Tibial artery (tissue), 4 donors: ENCODE measurements around the gene GTF2H2.
"Not testable (repeated sequence)": the region's sequence is repeated elsewhere in the genome, so short reads cannot be mapped to it uniquely, and the experiment has no call there.

Experiments used
- DNase-seq, 2 donors: peaks; one replicate each; pipeline ENCODE4 v3.0.0-alpha.2; 2019
- H3K27ac ChIP-seq, 2 donors: fragments of 200-600 bp; sonication (generic) in 1 of 2; 1 replicate in 1 of 2; 2 replicates in 1 of 2; pipeline ENCODE4 v1.5.1; 2018 to 2019; ENCODE audit warnings: mild to moderate bottlenecking in 1 of 2
- H3K27me3 ChIP-seq, 2 donors: fragments of 200-600 bp; sonication (generic) in 1 of 2; one replicate each; pipeline versions ENCODE4 v1.5.1 to v1.6.0; 2016 to 2019
- H3K36me3 ChIP-seq, 3 donors: fragments of 200-600 bp; sonication (generic) in 2 of 3; one replicate each; pipeline ENCODE4 v1.5.1; 2016 to 2019; ENCODE audit warnings: mild to moderate bottlenecking in 2 of 3
- H3K4me1 ChIP-seq, 4 donors: fragments of 200-600 bp; sonication (generic) in 2 of 4; 1 replicate in 3 of 4; 2 replicates in 1 of 4; pipeline ENCODE4 v1.5.1; 2016 to 2019
- H3K4me3 ChIP-seq, 2 donors: fragments of 200-600 bp; sonication (generic) in 1 of 2; 1 replicate in 1 of 2; 2 replicates in 1 of 2; pipeline ENCODE4 v1.5.1; 2018 to 2019; ENCODE audit warnings: mild to moderate bottlenecking in 2 of 2
- H3K9me3 ChIP-seq, 3 donors: fragments of 200-600 bp; sonication (generic) in 1 of 3; one replicate each; pipeline ENCODE4 v1.5.1; 2016 to 2019
- intact Hi-C: fragments of 100-400 bp; cut with DNase I; formaldehyde crosslinking; loops from one replicate; pipeline ENCODE4 v1.15.0; 2023; ENCODE audit warnings: low total_unique reads
- TF ChIP-seq, protein P1 (sequence below), 2 experiments: fragments of 200-600 bp in 1 of 2; fragments of 450-650 bp in 1 of 2; IDR thresholded peaks; one replicate each; pipeline ENCODE4 v1.5.1; 2017 to 2019; ENCODE audit warnings: antibody characterized with exemption in 2 of 2, mild to moderate bottlenecking in 1 of 2, moderate library complexity in 1 of 2

The GTF2H2 gene

DNA sequence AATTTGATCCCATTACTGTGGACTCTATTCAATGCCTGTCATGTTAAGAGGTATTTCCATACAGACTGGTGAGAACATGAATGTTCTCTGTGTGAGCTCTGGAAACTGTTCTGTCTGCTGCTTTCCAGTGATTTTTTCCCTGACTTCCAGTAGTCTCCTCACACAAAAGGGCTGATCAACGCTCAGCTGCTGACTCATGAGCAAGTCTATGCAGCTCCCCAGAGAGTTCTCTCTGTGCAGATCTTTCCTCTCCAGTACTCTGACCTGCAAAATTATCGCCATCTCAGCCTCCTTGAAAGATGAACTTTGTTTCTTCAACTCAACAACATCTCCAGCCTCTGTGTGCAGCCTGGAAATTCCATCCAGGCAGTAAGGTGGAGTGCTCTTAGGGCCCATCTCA lies 23.3 kb downstream of the GTF2H2 start:
- H3K9me3 ChIP-seq, H3K27me3 ChIP-seq, H3K27ac ChIP-seq, H3K4me3 ChIP-seq, DNase-seq, H3K36me3 ChIP-seq, intact Hi-C loops, H3K4me1 ChIP-seq: not testable (repeated sequence)

DNA sequence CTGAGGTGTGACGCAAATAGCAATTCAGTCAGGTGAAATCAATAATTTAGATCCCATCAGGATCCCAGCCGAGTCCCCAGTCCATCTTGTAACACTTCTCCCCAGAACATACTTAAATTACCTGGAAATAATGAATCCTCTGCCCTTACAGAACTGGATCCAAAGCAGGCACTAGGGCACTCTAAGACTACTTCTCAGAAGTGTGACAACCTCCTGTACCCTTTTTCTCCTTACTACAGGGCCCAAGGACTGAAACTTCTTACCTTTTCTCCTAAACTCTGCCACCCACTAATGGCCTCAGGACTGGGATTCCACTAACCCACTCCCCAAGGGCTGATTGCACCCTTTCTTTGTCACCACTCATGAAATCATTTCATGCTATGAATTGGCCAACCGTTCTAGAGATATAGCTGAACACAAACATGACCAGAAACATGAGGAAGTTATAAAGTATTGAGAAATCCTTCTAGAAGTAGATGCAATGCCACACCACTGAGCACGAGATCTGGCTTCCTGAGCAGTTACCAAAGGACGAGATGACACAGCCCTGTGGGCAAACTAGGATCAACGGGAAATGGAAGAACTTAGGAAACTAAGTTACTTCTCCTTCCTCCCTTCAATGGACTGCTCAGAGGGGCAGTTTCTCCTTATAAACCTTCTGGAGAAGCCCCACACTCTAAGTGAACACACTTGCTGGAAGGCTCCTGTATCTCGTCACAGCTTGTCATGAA lies 36.3 kb downstream of the GTF2H2 start:
- DNase-seq, intact Hi-C loops, H3K4me3 ChIP-seq, H3K27ac ChIP-seq, H3K9me3 ChIP-seq, H3K4me1 ChIP-seq, H3K36me3 ChIP-seq, H3K27me3 ChIP-seq: not testable (repeated sequence)

DNA sequence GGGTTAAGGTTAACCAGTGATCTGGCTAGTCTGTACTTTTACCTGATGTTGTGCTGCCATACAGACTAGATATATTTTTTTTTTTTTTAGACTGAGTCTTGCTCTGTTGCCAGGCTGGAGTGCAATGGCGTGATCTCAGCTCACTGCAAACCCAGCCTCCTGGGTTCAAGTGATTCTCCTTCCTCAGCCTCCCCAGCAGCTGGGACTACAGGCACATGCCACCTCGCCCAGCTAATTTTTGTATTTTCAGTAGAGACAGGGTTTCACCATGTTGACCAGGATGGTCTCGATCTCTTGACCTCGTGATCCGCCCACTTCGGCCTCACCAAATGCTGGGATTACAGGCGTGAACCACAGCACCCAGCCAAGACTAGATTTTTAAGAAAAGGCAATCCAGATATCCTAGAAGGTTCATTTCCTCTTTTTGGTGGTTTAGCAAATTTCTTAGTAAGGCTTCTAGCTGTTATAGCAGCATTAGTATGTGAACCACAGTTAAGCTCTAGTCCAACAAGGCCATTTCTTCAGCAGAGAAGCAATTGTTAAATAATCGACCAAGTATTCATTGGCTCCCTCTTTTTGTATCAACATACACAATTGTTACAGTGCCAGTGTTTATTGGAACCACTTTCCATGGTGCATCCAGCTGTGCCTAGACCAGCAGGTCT lies 42.1 kb downstream of the GTF2H2 start, which contains the start of gene NAIP:
Gene NAIP, minus strand, starts transcription at position 51 of the 665 bp plus-strand sequence. CDS start 12,424 bp downstream, outside the sequence.
- DNase-seq, H3K4me3 ChIP-seq, intact Hi-C loops, H3K36me3 ChIP-seq, H3K9me3 ChIP-seq, H3K27me3 ChIP-seq, H3K4me1 ChIP-seq, H3K27ac ChIP-seq: not testable (repeated sequence)

DNA sequence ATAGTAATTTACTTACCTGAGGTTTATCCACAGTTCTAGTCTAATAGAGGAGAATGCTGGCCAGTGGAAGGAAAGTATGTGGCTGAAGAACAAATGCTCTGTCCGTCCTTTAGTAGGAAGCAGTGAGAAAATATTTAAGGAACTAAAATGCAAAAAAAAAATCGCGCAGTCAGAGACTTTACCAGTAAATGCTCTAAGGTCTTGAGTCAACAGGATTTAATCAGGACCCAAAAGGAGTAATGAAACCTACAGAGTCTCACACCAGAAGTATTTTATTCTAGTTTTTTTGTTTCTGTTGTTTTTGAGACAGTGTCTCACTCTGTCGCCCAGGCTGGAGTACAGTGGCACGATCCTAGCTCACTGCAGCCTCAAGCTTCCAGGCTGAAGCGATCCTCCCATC lies 46.8 kb downstream of the GTF2H2 start:
- H3K4me1 ChIP-seq, H3K9me3 ChIP-seq, H3K27ac ChIP-seq, H3K4me3 ChIP-seq, intact Hi-C loops, DNase-seq, H3K27me3 ChIP-seq, H3K36me3 ChIP-seq: not testable (repeated sequence)

DNA sequence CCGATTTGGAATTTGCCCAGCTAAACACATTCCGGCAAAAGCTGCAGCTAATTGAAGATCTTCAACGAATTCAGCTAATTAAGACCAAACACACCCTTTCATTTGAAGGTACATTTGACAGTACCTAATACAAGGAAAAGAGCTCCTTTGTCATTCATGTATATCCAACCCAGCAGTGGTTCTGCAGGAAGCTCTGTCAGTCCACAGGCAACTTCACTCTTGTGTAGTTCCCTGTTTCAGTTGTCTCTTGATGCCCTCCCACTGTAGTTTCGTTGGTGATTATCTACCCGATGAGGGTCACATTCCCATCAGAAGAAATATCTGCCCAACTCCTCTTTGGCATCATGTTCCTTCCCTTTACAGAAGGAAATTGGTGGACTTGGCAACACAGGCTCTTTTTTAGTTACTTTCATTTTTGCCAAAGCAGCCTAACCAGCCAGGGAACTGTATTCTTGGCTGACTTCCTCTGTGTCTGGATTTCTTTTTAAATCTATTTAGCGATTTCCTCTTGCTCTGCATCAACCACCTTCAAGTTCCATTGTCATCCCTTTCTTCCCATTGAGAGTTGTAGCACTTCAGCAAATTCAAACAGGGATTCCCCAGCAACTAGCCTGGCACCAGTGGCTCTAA lies 49.0 kb downstream of the GTF2H2 start:
- H3K4me3 ChIP-seq, H3K4me1 ChIP-seq, intact Hi-C loops, DNase-seq, H3K9me3 ChIP-seq, H3K27me3 ChIP-seq, H3K36me3 ChIP-seq, H3K27ac ChIP-seq: not testable (repeated sequence)

DNA sequence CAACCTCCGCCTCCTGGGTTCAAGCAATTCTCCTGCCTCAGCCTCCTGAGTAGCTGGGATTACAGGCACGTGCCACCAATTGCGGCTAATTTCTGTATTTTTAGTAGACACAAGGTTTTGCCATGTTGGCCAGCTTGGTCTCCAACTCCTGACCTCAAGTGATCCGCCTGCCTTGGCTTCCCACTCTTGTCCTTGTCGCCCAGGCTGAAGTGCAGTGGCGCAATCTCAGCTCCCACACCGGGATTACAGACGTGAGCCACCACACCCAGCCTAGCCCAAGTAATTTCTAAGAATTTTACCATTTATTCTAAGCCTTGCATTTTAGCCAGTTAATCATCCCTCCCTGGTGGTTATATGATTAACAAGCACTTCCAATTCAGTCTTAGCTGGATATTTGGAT lies 53.3 kb downstream of the GTF2H2 start:
- Histone ChIP-seq H3K4me3 (no peak overlapping the region), H3K9me3 (no peaks in the 10 kb centered on the region), H3K27ac (no peak overlapping the region), H3K27me3 (no peaks in the 10 kb centered on the region), H3K4me1 (no peaks in the 10 kb centered on the region), H3K36me3 (no peaks in the 10 kb centered on the region)
- DNase-seq = no peak
- intact Hi-C loops = no loop called here
- TF ChIP-seq, protein P1, sequence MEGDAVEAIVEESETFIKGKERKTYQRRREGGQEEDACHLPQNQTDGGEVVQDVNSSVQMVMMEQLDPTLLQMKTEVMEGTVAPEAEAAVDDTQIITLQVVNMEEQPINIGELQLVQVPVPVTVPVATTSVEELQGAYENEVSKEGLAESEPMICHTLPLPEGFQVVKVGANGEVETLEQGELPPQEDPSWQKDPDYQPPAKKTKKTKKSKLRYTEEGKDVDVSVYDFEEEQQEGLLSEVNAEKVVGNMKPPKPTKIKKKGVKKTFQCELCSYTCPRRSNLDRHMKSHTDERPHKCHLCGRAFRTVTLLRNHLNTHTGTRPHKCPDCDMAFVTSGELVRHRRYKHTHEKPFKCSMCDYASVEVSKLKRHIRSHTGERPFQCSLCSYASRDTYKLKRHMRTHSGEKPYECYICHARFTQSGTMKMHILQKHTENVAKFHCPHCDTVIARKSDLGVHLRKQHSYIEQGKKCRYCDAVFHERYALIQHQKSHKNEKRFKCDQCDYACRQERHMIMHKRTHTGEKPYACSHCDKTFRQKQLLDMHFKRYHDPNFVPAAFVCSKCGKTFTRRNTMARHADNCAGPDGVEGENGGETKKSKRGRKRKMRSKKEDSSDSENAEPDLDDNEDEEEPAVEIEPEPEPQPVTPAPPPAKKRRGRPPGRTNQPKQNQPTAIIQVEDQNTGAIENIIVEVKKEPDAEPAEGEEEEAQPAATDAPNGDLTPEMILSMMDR (IDR thresholded peaks at IDR 0.05) = no peak

DNA sequence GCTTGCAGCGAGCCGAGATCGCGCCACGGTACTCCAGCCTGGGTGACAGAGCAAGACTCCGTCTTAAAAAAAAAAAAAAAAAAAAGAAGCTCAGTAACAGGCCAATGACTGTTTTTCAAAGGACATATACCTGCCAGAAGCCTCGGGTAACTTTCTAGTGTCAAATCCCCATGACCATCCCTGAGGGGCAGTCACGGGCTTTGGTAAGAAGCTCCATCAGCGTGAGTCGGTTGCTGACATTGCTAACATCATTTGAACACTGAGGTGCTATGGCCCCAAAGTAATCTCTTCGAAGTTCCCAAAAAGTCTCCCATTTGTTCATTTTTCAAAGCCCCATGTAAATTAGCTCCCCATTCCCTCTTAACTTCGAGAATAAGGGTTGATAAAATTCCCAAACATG lies 53.9 kb downstream of the GTF2H2 start:
- Histone ChIP-seq H3K4me3 (no peak overlapping the region), H3K27ac (no peak overlapping the region), H3K9me3 (no peaks in the 10 kb centered on the region), H3K27me3 (no peaks in the 10 kb centered on the region), H3K4me1 (no peaks in the 10 kb centered on the region), H3K36me3 (no peaks in the 10 kb centered on the region)
- TF ChIP-seq, protein P1 (IDR thresholded peaks at IDR 0.05) = no peak
- intact Hi-C loops = no loop called here
- no peak for DNase-seq

DNA sequence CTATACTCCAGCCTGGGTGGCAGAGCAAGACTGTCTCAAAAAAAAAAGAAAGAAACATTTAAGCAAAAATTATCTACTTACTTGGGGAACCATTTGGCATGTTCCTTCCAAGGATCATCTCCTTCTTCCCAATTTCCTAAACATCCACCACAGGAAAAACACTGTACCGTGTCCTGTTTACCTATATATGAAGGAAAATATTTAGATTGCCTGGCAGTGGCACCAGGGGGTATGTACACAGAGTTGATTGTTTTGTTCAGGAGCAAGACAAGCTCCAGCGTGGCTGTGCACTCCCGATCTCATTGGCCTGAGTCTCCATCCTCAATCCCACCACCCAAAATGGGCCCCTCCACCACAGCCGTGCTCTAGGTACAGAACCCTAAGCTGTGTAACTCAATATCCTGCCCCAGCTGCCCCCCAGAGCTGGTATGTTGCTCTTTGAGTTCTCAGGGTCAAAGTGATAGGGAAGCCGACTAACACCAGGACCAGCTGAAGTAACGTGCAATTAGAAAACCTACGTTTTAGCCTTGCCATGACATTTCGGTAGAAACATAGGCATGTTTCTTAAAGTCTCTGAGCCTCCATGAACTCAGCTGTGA lies 56.2 kb downstream of the GTF2H2 start:
- no peaks in the 10 kb centered on the region for H3K36me3 ChIP-seq
- H3K27ac ChIP-seq = no peak overlapping the region
- TF ChIP-seq, protein P1 (IDR thresholded peaks at IDR 0.05) = no peak
- intact Hi-C loops = no loop called here
- H3K9me3 ChIP-seq = no peaks in the 10 kb centered on the region
- H3K4me1 ChIP-seq = no peaks in the 10 kb centered on the region
- H3K4me3 ChIP-seq = no peak overlapping the region
- H3K27me3 ChIP-seq = no peaks in the 10 kb centered on the region
- no peak for DNase-seq

DNA sequence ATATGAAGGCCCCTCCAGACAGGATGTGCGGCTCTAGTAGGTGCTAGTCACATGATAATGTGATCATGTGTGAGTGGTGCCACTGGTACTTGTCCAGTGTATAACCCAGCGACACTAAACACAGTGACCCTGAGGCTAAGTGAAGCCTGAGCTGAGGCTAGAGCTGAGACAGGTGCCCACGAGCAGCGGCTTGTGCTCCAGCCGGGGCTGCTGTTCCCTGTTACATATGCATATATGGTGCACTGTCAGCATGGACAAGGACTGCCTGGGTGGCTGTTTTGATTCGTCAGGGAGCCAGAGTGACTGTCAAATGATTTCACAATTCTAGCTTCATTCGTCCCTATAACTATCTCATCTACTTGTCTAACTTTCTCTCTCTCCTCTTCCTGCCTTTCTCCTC lies 60.5 kb downstream of the GTF2H2 start:
- H3K27ac ChIP-seq, H3K36me3 ChIP-seq, intact Hi-C loops, H3K4me3 ChIP-seq, H3K9me3 ChIP-seq, DNase-seq, H3K27me3 ChIP-seq, H3K4me1 ChIP-seq: not testable (repeated sequence)
